Measurements from ENCODE around the gene KRTAP29-1.
A peak's percentile ranks its signal among the peaks of the same experiment; 100 is the strongest.

The KRTAP29-1 gene

DNA sequence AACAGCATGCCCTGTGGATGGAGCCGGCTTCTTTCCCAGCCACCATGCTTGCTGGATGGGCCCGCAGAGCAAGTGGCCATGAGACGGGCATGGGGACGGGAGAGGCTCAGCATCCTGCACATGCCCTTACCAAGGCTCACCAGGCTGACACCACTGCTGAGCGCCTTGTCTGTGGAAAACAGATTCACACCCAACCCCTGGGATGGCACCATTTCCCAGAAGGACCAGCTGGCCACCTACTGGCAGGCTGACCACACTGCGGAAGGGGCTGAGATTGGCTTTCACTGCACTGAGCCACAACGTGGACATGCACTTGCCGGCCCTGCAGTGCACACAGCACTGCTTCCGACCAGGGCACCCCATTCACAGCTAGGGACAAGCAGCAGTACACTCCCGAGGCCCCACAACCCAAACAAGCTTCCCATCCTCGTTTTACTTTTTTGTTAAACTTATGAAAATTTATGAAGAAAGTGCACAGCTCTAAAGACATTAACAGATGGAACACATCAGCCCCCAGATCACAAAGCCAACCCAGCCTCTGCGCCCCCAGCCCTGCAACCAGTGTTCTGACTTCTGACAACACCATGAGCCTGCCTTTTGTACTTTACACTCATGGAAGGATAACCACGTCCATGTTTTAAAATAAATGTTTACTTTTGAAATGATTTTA lies 26.8 kb upstream of the KRTAP29-1 start:
- Mint-ChIP-seq H3K4me3 (no peak overlapping the region), H3K27me3 (ENCODE audit: low read depth) (peaks cover 5% of the 10 kb centered on the region), H3K9me3 (no peaks in the 10 kb centered on the region), H3K36me3 (ENCODE audit: low read depth) (no peaks in the 10 kb centered on the region), H3K4me1 (peaks cover 5% of the 10 kb centered on the region), H3K27ac (no peak overlapping the region)
- TF ChIP-seq, protein P1, sequence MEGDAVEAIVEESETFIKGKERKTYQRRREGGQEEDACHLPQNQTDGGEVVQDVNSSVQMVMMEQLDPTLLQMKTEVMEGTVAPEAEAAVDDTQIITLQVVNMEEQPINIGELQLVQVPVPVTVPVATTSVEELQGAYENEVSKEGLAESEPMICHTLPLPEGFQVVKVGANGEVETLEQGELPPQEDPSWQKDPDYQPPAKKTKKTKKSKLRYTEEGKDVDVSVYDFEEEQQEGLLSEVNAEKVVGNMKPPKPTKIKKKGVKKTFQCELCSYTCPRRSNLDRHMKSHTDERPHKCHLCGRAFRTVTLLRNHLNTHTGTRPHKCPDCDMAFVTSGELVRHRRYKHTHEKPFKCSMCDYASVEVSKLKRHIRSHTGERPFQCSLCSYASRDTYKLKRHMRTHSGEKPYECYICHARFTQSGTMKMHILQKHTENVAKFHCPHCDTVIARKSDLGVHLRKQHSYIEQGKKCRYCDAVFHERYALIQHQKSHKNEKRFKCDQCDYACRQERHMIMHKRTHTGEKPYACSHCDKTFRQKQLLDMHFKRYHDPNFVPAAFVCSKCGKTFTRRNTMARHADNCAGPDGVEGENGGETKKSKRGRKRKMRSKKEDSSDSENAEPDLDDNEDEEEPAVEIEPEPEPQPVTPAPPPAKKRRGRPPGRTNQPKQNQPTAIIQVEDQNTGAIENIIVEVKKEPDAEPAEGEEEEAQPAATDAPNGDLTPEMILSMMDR (IDR thresholded peaks at IDR 0.05; ENCODE audit: unreplicated experiment in 3 of 3): peak; percentile 64 to 67 (median 66)

DNA sequence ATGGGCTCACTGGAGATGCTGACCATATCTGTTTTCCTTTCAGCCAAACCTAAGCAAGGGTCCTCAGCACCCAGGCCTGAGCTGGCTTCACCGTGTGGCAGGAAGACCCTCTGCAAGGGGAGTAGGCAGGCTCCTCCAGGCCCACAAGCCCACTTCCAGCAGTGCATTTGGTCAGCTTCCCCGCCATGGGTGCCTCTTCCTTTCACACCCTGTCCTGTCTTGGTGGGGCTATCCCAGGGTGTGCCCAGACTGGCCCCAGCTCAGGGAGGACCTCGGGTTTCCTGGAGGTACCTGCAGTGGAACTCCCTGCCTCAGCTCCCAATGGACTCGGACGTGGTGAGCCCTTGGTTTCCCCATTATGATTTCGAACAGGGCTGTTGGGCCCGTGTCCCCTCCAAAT lies 25.6 kb upstream of the KRTAP29-1 start:
- TF ChIP-seq, protein P1 (IDR thresholded peaks at IDR 0.05; ENCODE audit: unreplicated experiment in 3 of 3): no peak
- Mint-ChIP-seq H3K27ac (no peak overlapping the region), H3K4me3 (no peak overlapping the region), H3K27me3 (ENCODE audit: low read depth) (peaks cover 7% of the 10 kb centered on the region), H3K4me1 (peaks cover 5% of the 10 kb centered on the region), H3K36me3 (ENCODE audit: low read depth) (no peaks in the 10 kb centered on the region), H3K9me3 (no peaks in the 10 kb centered on the region)

DNA sequence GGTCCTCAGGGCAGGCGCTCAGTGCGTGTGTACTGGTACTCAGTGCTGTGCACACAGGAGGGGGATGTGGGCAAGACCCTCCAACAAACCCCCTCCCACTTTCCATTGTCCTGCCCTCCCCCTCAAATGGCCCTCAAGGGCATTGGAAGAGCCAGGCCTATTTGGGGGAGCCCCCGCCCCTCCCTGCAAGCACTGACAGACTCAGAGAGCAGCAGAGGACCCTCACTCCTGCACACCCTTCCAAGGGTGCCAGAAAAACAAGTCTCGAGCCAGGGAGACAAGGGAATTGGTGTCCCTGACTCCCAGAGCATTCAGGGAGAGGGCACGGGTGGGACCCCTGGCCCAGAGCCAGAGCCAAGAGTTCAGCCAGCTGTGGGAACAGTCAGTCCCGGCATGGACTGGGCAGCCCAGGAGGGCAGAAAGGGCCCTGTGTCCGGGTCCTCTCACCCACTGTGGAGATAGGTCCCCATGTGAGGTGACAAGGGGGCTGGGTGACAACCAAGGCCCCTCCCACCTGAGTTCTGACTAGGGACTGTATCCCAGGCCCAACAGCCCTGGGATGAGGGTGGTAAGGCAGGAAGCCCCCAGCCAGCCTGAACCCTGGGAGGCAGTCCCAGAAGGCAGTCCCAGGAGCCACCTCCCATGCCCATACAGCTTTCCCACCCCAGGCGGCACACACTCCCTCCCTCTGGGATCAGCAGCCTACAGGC lies 24.9 kb upstream of the KRTAP29-1 start:
- H3K27me3 Mint-ChIP-seq (ENCODE audit: low read depth): peaks cover 4% of the 10 kb centered on the region

DNA sequence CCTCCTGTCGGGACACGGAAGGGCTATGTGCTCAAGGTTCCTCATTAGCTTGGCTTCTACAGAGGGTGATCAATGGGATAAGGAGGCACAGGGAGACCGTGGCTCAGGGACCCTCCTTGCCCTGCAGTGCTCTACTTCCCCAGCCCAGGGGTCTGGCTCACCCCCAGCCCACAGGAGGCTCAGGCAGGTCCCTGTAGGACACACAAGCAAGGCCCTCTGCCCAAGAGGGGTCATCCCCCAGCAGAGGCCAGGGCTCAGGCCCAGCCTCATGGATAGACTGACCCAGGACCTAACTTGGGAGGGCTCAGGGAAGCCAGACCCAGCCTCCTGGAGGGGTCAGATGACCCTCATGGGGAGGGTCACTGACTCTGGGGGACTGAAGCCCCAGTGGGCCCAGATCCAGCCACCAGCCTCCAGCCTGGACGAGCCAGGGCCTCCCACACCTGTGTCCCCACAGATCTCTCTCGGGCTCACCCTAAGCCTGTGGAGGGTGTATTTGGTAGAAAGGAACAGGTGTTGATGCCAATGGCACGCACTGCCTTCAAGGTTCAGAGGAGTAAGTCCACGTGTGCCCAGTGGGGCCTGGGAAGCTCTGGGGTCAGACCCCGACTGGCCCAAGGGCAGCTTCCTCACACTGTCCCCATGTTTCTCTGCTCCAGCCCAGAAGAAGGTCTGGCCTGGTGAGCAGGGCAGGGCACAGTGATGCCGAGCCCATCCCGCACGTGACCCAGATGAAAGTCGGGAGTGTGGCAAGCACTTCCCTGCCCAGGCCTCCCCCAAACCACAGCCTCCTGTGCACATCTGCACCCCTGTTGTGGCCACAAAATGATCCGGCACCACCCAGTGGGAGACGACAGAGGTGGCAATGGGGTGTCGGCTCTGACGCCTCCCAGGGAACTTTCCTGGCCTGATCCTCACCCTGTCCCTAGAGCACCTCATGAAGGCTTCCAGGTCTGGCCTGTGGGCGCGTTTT lies 23.8 kb upstream of the KRTAP29-1 start:
- no peak overlapping the region for H3K27ac Mint-ChIP-seq
- no peak overlapping the region for H3K4me3 Mint-ChIP-seq
- H3K4me1 Mint-ChIP-seq: peaks cover 5% of the 10 kb centered on the region
- no peaks in the 10 kb centered on the region for H3K36me3 Mint-ChIP-seq (ENCODE audit: low read depth)
- TF ChIP-seq, protein P1 (IDR thresholded peaks at IDR 0.05; ENCODE audit: unreplicated experiment in 3 of 3): no peak
- H3K9me3 Mint-ChIP-seq: no peaks in the 10 kb centered on the region
- peaks cover 4% of the 10 kb centered on the region for H3K27me3 Mint-ChIP-seq (ENCODE audit: low read depth)

More for the DNA sequence above, 24.9 kb upstream of the KRTAP29-1 start:
- Mint-ChIP-seq H3K36me3 (ENCODE audit: low read depth) (no peaks in the 10 kb centered on the region), H3K27ac (no peak overlapping the region), H3K4me1 (peaks cover 5% of the 10 kb centered on the region), H3K4me3 (no peak overlapping the region), H3K9me3 (no peaks in the 10 kb centered on the region)
- TF ChIP-seq, protein P1 (IDR thresholded peaks at IDR 0.05; ENCODE audit: unreplicated experiment in 3 of 3): no peak

DNA sequence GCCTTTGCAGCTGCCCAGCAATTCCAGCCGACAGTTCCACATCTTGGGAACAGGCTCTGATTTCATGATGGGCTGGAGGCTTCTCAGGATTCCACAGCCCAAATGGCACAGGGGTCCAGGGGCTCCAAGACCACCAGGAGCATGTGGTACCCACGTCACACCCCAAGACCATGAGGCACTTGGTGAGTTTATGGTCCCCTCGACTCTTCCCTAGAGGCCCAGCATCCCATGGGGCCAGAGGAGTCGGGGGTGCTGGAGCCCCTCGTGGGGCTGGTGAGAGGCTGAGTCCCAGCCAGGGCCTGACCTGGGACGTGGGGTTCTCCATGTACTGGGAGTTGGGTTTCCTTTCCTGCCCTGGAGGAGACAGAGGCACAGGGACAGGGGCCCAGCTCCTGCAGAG lies 23.0 kb upstream of the KRTAP29-1 start:
- Mint-ChIP-seq H3K9me3 (no peaks in the 10 kb centered on the region), H3K27ac (no peak overlapping the region), H3K36me3 (ENCODE audit: low read depth) (no peaks in the 10 kb centered on the region), H3K4me3 (no peak overlapping the region), H3K27me3 (ENCODE audit: low read depth) (peaks cover 4% of the 10 kb centered on the region), H3K4me1 (peaks cover 5% of the 10 kb centered on the region)
- TF ChIP-seq, protein P1 (IDR thresholded peaks at IDR 0.05; ENCODE audit: unreplicated experiment in 3 of 3): no peak
